GM12864 (cell line): Measurements from ENCODE around the gene CHTF8.

Source experiments
- DNase-seq: peaks from one replicate; pipeline ENCODE4 v3.0.0-alpha.2; 2011; ENCODE audit warnings: low read depth
- H3K4me3 ChIP-seq: 2 replicates; pipeline ENCODE4 v1.5.1; 2011; ENCODE audit warnings: mild to moderate bottlenecking, low read depth, low read length, control low read depth
- TF ChIP-seq, protein P1 (sequence below): IDR thresholded peaks from 2 replicates; pipeline ENCODE4 v1.5.1; 2011; ENCODE audit warnings: low read depth, mild to moderate bottlenecking, moderate library complexity, low read length, control low read depth, inconsistent platforms; ENCODE audit errors: missing control alignments

The CHTF8 gene

DNA sequence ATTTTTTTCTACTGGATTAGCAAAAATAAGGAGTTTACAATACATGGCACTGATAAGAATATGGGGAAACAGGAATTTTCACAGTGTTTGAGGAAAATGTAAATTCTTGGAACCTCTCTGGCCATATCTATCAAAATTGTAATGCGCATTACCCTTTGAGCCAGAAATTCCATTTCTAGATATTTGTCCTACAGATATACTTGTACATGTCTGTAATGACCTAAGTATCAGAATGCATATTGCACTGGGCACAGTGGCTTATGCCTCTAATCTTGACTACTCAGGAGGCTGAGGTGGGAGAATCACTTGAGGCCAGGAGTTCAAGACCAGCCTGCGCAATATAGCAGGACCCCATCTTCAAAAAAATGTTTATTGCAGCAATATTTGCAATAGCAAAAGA, 52.7 kb downstream of the CHTF8 start:
- TF ChIP-seq, protein P1, sequence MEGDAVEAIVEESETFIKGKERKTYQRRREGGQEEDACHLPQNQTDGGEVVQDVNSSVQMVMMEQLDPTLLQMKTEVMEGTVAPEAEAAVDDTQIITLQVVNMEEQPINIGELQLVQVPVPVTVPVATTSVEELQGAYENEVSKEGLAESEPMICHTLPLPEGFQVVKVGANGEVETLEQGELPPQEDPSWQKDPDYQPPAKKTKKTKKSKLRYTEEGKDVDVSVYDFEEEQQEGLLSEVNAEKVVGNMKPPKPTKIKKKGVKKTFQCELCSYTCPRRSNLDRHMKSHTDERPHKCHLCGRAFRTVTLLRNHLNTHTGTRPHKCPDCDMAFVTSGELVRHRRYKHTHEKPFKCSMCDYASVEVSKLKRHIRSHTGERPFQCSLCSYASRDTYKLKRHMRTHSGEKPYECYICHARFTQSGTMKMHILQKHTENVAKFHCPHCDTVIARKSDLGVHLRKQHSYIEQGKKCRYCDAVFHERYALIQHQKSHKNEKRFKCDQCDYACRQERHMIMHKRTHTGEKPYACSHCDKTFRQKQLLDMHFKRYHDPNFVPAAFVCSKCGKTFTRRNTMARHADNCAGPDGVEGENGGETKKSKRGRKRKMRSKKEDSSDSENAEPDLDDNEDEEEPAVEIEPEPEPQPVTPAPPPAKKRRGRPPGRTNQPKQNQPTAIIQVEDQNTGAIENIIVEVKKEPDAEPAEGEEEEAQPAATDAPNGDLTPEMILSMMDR, result no peak
- DNase-seq, result no peak
- no peak overlapping the region for H3K4me3 ChIP-seq

DNA sequence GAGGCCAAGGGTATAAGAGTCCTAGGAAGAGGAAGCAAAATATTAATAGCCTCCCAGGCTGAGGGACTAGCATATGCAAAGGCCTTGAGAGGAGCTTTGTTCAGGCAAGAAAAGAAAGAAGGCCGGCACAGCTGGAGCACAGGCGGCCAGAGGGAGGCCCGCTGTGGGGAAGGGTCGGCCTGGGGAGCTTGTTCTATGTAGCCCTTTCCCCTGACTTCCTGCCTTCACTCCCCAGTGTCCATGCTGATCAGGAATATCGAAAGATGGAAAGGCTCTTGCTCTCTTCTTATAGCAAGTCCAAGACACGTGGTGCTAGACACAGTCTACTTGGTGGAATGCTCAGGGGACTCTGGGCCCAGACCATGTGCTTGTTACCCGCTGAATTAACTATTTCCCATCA, 54.3 kb downstream of the CHTF8 start:
- TF ChIP-seq, protein P1, result no peak
- no peak for DNase-seq
- H3K4me3 ChIP-seq, result no peak overlapping the region

DNA sequence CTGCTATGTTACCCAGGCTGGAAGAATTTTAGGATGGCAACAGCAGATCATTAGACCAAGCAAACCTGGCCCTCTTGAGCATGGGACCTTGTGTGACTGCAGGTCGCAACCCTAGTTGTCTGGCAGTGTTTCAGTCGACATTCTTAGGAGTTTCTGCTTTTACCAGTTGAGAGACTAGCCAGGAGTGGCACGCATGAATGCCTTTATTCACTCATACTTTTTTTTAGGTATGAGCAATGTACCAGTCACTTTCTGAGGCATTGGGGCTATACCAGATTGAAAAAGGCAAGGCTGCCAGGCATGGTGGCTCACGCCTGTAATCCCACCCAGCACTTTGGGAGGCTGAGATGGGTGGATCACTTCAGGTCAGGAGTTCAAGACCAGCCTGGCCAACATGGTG, 55.1 kb downstream of the CHTF8 start:
- no peak overlapping the region for H3K4me3 ChIP-seq
- no peak for DNase-seq
- TF ChIP-seq, protein P1, result no peak

DNA sequence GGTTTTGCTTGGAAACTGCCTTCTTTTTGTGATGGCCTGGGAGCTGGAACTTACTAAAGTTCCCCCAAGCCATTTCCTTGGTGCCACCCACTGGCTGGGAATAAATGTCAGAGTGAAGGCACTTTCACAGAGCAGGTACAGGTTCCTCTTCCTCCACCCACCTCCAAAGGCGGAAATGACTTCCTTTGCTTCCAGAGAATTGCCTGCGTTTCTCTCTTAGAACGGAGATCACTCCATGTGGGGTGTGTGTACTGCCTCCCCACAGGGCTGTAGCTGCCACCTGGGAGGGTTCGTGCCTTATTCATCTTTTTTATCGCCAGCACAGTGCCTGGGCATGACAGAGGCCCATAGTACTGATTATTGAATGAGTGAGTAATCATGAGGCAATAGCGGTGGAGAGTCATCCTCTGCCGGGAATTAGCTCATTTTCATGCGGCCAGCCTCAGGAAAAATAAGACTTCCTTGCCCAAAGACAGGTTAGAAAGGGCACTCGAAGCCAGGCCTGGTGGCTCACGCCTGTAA, 59.1 kb downstream of the CHTF8 start:
- TF ChIP-seq, protein P1, result no peak
- DNase-seq, result no peak
- no peak overlapping the region for H3K4me3 ChIP-seq

DNA sequence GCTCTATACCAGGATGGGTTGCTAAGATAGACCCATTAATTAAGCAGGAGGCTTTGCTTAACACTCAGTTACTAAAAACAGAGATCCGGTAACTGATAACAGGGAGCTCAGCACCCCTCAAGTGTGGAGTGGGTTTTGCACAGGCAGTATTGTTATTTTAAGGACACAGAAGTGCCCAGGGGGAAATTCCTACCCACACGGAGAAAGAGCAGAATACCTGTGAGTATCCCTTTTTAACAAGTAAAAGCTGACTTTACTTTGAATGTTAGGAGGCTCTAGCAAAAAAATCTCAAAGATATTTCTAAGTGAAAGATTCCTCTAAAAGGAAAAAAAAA, 59.8 kb downstream of the CHTF8 start:
- DNase-seq, result no peak
- H3K4me3 ChIP-seq, result no peak overlapping the region
- TF ChIP-seq, protein P1, result no peak

DNA sequence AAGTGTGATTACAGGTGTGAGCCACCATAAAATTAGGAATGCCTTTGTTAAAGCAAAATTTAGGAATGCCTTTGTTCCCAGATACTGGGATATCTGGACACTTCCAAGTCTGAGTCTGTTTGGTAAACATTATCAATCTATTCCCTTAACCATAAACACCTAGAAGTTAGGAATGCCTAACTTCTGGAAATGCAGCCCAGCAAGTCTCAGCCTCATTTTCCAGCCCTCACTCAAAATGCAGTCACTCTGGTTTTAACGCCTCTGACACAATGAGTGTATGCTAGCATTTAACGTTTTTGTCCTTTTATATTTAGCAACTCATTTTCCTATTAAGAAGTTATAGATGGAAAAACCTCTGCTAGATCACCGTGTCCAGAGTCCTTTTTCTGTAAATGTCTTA, 61.4 kb downstream of the CHTF8 start:
- H3K4me3 ChIP-seq, result no peak overlapping the region
- TF ChIP-seq, protein P1, result no peak
- DNase-seq, result no peak

DNA sequence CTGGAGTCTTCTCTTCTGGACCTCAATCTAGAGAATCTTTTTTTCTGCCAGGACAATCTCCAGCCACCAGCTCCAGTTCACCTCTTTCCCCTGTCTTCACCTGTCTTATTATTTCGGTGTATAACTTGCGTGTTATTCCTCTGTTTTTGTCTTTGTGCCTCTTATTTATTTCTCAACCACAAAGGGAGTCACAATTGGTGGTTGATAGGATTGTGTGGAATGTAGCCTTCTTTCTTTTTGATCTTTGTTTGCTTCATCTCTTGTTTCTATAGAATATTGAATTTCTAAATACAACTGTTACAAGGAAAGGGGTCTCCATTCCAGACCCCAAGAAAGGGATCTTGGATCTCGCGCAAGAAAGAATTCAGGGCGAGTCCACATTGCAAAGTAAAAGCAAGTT, 62.9 kb downstream of the CHTF8 start:
- TF ChIP-seq, protein P1, result no peak
- no peak overlapping the region for H3K4me3 ChIP-seq
- DNase-seq, result no peak
